Erythroblast (primary cell): Measurements from ENCODE around the gene CDADC1.

Experiments
- GATA1 ChIP-seq: IDR thresholded peaks from 2 replicates; pipeline ENCODE4 v1.6.1; 2011; ENCODE audit warnings: low read depth, mild to moderate bottlenecking, control low read depth, low read length, moderate library complexity
- POLR2A ChIP-seq: IDR thresholded peaks from 2 replicates; pipeline ENCODE4 v1.6.1; 2011; ENCODE audit warnings: mild to moderate bottlenecking, low read length

DNA sequence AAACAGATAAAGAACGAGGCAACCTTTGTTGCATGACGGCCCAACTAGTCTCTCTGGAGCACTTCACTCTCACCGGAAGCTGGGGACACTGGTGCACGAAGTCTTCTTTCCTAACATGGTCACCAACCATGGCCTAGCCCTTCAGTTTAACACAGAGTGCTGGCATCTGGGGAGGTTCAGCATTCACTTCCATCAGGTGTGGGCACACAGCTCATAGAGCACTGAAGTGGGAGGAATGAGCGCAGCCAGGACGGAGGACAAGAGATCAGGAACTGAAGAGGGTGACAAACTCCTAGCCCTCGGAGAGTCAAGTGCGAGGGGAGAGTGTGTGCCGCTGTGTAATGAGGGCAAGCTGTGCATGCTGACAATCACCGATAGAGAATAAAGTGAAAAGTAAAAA lies 92.4 kb downstream of the CDADC1 start:
- TF ChIP-seq POLR2A = no peak
- no peak for TF ChIP-seq GATA1
